Measurements from ENCODE around the gene SPSB4.

Gene SPSB4

GRCh38 chr3:141060327-141060726, 9.2 kb downstream of the SPSB4 start:
- no peak overlapping the region for H3K27ac ChIP-seq
- no peak overlapping the region for H2AFZ ChIP-seq
- peaks cover 41% of the 10 kb centered on the region for H3K79me2 ChIP-seq
- no peaks in the 10 kb centered on the region for H3K9me3 ChIP-seq (ENCODE audit: control insufficient read depth, low read length)
- TF ChIP-seq CTCF (IDR thresholded peaks at IDR 0.05): no peak
- H3K4me2 ChIP-seq (ENCODE audit: low read length): no peak overlapping the region
- H3K4me1 ChIP-seq: peaks cover 34% of the 10 kb centered on the region
- H3K9ac ChIP-seq: no peak overlapping the region
- no peaks in the 10 kb centered on the region for H3K36me3 ChIP-seq (ENCODE audit: control insufficient read depth, insufficient read depth, low read length)
- H3K27me3 ChIP-seq (ENCODE audit: control insufficient read depth, insufficient read depth, low read length): no peaks in the 10 kb centered on the region
- H3K4me3 ChIP-seq (ENCODE audit: low read depth, low read length): no peak overlapping the region

- peaks cover 38% of the 10 kb centered on the region for H3K79me2 ChIP-seq
- TF ChIP-seq CTCF (IDR thresholded peaks at IDR 0.05): no peak
- no peak overlapping the region for H2AFZ ChIP-seq
- no peaks in the 10 kb centered on the region for H3K9me3 ChIP-seq (ENCODE audit: control insufficient read depth, low read length)
- no peak overlapping the region for H3K9ac ChIP-seq
- H3K27ac ChIP-seq: no peak overlapping the region
- no peaks in the 10 kb centered on the region for H3K27me3 ChIP-seq (ENCODE audit: control insufficient read depth, insufficient read depth, low read length)
- H3K36me3 ChIP-seq (ENCODE audit: control insufficient read depth, insufficient read depth, low read length): no peaks in the 10 kb centered on the region
- no peak overlapping the region for H3K4me2 ChIP-seq (ENCODE audit: low read length)
- H3K4me1 ChIP-seq: peaks cover 1% of the 10 kb centered on the region
- no peak overlapping the region for H3K4me3 ChIP-seq (ENCODE audit: low read depth, low read length)
Measured at GRCh38 chr3:141063831-141064230, 12.7 kb downstream of the SPSB4 start.

- Histone ChIP-seq H3K4me1 (no peaks in the 10 kb centered on the region), H3K36me3 (ENCODE audit: control insufficient read depth, insufficient read depth, low read length) (no peaks in the 10 kb centered on the region), H3K4me3 (ENCODE audit: low read depth, low read length) (no peak overlapping the region), H3K79me2 (peaks cover 37% of the 10 kb centered on the region), H3K9me3 (ENCODE audit: control insufficient read depth, low read length) (no peaks in the 10 kb centered on the region), H2AFZ (no peak overlapping the region), H3K4me2 (ENCODE audit: low read length) (no peak overlapping the region), H3K27me3 (ENCODE audit: control insufficient read depth, insufficient read depth, low read length) (no peaks in the 10 kb centered on the region), H3K27ac (no peak overlapping the region), H3K9ac (no peak overlapping the region)
- no peak for TF ChIP-seq CTCF (IDR thresholded peaks at IDR 0.05)
Measured at GRCh38 chr3:141064255-141064926, 13.2 kb downstream of the SPSB4 start.

- no peak overlapping the region for H3K9ac ChIP-seq
- no peaks in the 10 kb centered on the region for H3K36me3 ChIP-seq (ENCODE audit: control insufficient read depth, insufficient read depth, low read length)
- no peaks in the 10 kb centered on the region for H3K4me1 ChIP-seq
- H3K9me3 ChIP-seq (ENCODE audit: control insufficient read depth, low read length): no peaks in the 10 kb centered on the region
- TF ChIP-seq CTCF (IDR thresholded peaks at IDR 0.05): no peak
- H3K27ac ChIP-seq: no peak overlapping the region
- H3K4me3 ChIP-seq (ENCODE audit: low read depth, low read length): no peak overlapping the region
- no peaks in the 10 kb centered on the region for H3K27me3 ChIP-seq (ENCODE audit: control insufficient read depth, insufficient read depth, low read length)
- H3K4me2 ChIP-seq (ENCODE audit: low read length): no peak overlapping the region
- H3K79me2 ChIP-seq: peaks cover 28% of the 10 kb centered on the region
- H2AFZ ChIP-seq: no peak overlapping the region
Measured at GRCh38 chr3:141065258-141065657, 14.1 kb downstream of the SPSB4 start.

Data from parathyroid adenoma (tissue), 2 donors.